ENCODE data around the gene RAC3. TPM values are rescaled to one million over a fixed set of nuclear protein-coding genes. Genes with fewer than 3 reads are reported as not detected.

The RAC3 gene
- total RNA-seq, 1 donor from 2014 or later, result 18.4 TPM

DNA sequence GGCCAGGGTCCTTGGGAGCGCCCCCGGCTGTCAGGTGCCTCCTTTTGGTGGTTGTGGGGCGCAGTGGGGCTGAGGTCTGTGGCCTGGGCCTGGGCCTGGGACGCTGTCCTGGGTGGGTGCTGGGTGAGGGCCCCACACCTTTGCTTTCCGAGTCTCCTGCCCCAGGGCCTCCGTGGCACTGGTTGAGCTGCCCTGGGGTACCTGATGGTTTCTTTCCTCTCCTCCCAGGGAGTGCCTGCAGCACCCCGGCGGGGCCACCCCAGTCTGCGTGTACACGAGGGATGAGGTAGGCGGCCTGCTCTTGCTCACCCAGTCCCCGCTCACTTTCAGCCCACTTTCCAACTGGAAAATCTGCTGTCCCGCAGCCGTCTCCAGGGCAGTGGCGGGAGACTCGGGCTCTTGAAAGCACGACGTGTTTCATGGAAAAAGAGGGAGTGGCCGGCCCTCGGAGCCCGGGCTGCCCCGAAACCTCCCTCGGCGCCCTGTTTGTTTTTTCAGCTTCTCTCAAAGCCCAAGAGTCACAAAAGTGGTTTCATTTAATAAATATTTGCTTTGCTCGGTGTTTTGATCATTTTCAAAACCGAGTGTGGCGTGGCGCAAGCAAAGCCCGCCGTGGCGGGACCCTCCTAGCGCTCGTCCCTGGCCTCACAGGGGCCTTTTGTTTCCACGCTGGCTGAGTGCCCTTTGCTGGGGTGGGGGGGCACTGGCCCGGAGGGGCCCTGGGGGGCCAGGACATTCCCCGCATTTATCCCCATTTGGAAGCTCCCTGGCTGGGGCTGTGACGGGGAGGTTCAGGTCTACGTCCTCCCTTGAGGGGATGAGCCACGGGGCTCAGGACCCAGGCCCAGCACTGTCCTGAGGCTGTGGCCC lies 36.6 kb upstream of the RAC3 start:
- intact Hi-C loops (cut with micrococcal nuclease), result no loop called here

DNA sequence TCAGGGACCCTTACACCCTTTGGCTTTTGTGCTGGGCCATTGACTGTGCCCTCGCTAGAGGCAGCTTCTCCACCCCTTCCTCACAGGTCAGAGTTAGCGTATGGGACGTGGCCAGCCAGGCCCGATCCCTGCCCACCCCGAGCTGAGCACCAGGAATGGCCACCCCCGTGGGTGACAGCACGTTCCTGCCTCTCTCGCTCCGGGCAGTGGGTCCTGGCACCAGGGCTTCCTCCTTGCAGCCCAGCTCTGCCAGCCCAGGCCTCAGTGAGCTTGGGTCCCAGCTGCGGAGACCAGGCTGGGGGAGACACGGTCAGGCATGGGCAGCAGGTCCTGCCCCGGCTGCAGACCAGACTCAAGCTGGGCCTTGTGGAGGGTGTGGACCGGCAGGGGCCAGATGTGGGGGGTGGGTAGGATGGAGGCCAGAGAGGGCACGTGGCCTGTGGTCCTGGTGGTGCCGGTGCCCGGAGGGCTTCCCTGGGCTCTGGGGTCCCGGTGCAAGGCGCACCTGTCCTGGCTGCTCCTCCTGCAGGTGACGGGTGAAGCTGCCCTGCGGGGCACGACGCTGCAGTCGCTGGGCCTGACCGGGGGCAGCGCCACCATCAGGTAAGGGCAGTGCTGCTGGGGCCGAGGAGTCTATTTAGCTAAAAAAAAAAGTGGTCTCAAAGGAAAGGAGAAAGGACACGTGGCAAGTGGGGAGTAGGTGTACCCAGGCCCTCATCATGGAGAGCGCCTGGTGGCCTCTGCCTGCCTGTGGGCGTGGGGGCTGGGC lies 35.8 kb upstream of the RAC3 start:
- intact Hi-C loops (cut with micrococcal nuclease), result no loop called here
- no peaks in the 10 kb centered on the region for H3K36me3 Mint-ChIP-seq (ENCODE audit: low read depth)
- H3K9me3 Mint-ChIP-seq, result no peaks in the 10 kb centered on the region
- H3K27me3 Mint-ChIP-seq (ENCODE audit: low read depth), result no peaks in the 10 kb centered on the region
- DNase-seq (ENCODE audit: low spot score), result no peak
- no peaks in the 10 kb centered on the region for H3K4me1 Mint-ChIP-seq (ENCODE audit: low read depth)
- H3K4me3 Mint-ChIP-seq (ENCODE audit: low read depth), result no peak overlapping the region
- no peak overlapping the region for H3K27ac Mint-ChIP-seq

More for the DNA sequence above, 36.6 kb upstream of the RAC3 start:
- Mint-ChIP-seq H3K9me3 (no peaks in the 10 kb centered on the region), H3K27me3 (ENCODE audit: low read depth) (no peaks in the 10 kb centered on the region), H3K36me3 (ENCODE audit: low read depth) (no peaks in the 10 kb centered on the region), H3K4me1 (ENCODE audit: low read depth) (no peaks in the 10 kb centered on the region), H3K4me3 (ENCODE audit: low read depth) (no peak overlapping the region), H3K27ac (no peak overlapping the region)
- no peak for DNase-seq (ENCODE audit: low spot score)

DNA sequence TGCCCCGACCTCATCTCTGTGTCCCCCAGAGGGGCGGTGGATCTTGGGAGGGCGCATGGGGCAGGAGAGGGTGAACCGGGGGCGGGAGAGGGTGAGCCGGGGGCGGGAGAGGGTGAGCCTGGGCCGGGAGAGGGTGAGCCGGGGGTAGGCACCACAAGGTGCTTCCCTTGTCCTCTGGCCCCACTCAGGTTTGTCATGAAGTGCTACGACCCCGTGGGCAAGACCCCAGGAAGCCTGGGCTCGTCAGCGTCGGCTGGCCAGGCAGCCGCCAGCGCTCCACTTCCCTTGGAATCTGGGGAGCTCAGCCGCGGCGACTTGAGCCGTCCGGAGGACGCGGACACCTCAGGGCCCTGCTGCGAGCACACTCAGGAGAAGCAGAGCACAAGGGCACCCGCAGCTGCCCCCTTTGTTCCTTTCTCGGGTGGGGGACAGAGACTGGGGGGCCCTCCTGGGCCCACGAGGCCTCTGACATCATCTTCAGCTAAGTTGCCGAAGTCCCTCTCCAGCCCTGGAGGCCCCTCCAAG lies 35.2 kb upstream of the RAC3 start:
- Mint-ChIP-seq H3K4me1 (ENCODE audit: low read depth) (no peaks in the 10 kb centered on the region), H3K27ac (no peak overlapping the region), H3K4me3 (ENCODE audit: low read depth) (no peak overlapping the region), H3K9me3 (no peaks in the 10 kb centered on the region), H3K36me3 (ENCODE audit: low read depth) (no peaks in the 10 kb centered on the region), H3K27me3 (ENCODE audit: low read depth) (no peaks in the 10 kb centered on the region)
- intact Hi-C loops (cut with micrococcal nuclease), result no loop called here
- DNase-seq (ENCODE audit: low spot score), result no peak

DNA sequence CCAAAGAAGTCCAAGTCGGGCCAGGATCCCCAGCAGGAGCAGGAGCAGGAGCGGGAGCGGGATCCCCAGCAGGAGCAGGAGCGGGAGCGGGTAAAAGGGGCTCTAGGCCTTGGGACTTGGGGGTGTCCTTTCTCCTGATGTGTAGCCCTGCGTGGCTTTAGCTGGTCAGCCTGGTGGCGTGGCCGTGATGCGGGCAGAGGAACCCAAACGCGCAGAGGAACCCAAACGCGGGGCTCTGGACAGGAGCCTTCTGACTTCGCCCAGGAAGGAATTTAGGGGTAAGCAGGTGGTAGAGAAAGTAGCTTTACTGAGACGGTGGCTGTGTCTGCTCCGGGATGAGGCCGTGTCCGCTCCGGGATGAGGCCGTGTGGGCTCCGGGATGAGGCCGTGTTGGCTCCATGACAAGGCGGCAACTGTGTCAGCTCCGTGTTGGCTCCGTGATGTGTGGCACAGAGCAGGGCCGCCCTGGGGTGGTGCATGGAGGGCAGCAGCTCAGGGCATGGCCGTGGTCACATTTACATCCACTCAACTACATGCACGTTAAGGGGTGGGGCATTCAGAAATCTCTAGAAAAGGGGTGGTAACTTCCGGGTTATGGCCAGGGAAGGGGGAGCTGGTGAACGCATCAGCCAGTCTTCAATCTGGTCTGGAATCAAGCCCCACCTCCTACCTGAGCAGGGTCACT lies 34.6 kb upstream of the RAC3 start:
- Mint-ChIP-seq H3K27ac (no peak overlapping the region), H3K9me3 (no peaks in the 10 kb centered on the region), H3K4me3 (ENCODE audit: low read depth) (no peak overlapping the region), H3K4me1 (ENCODE audit: low read depth) (no peaks in the 10 kb centered on the region), H3K36me3 (ENCODE audit: low read depth) (no peaks in the 10 kb centered on the region), H3K27me3 (ENCODE audit: low read depth) (no peaks in the 10 kb centered on the region)
- no peak for DNase-seq (ENCODE audit: low spot score)
- intact Hi-C loops (cut with micrococcal nuclease), result no loop called here

DNA sequence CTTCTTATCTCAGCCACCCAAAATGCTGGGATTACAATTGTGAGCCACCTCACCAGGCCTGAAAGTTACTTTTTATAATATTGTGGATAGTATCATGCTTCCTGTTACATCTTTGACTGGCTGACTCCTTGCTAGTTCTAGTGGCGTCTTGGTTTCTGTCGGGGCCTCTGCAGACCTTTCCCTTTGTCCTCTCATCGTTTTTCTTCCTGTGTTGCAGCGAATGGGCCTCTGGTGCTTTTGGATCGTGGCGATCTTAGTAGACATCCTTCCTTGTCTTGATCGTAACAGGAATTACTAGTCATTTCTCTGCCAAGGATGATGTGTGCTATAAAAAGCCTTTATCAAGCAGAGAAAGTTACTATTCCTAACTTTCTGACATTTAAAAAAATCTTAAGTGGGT lies 33.3 kb upstream of the RAC3 start:
- no peaks in the 10 kb centered on the region for H3K9me3 Mint-ChIP-seq
- H3K4me1 Mint-ChIP-seq (ENCODE audit: low read depth), result no peaks in the 10 kb centered on the region
- no peaks in the 10 kb centered on the region for H3K36me3 Mint-ChIP-seq (ENCODE audit: low read depth)
- H3K27me3 Mint-ChIP-seq (ENCODE audit: low read depth), result no peaks in the 10 kb centered on the region
- intact Hi-C loops (cut with micrococcal nuclease), result no loop called here
- no peak for DNase-seq (ENCODE audit: low spot score)
- no peak overlapping the region for H3K4me3 Mint-ChIP-seq (ENCODE audit: low read depth)
- H3K27ac Mint-ChIP-seq, result no peak overlapping the region

DNA sequence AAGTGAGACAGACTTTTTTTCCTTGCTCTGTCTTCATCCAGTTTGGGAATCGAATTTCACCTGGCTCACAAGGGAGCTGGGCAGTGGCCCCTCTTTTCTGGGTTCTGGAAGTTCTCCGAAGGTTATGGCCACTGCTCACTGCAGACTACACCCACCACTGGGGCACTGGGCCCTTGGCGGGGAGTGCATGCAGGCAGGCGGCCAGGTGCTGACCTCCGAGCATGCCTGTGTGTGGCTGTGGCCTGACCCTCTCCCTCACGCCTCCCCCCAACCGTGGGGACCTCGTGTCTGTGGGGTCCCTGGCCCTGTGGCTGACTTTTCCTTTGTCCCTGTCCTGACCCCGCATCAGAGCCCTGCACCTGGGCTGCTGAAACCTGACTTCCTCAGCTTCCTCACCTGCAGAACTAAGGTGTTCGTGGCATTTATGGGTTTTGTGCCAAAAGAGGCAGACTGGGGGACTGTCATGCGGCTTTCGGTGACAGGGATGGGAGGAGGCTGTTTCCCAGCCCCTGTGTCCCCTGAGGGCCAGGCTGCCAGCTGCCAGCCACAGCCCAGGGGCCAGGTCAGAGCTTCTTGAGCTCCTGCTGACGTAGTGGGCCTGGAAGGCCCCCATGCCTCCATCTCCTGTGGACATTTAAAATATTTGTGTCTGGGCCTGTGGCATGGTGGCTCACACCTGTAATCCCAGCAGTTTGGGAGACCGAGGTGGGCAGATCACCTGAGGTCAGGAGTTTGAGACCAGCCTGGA lies 32.6 kb upstream of the RAC3 start:
- H3K4me3 Mint-ChIP-seq (ENCODE audit: low read depth), result no peak overlapping the region
- no peak overlapping the region for H3K27ac Mint-ChIP-seq
- no peaks in the 10 kb centered on the region for H3K36me3 Mint-ChIP-seq (ENCODE audit: low read depth)
- intact Hi-C loops (cut with micrococcal nuclease), result no loop called here
- no peaks in the 10 kb centered on the region for H3K27me3 Mint-ChIP-seq (ENCODE audit: low read depth)
- no peaks in the 10 kb centered on the region for H3K4me1 Mint-ChIP-seq (ENCODE audit: low read depth)
- H3K9me3 Mint-ChIP-seq, result no peaks in the 10 kb centered on the region
- DNase-seq (ENCODE audit: low spot score), result no peak

DNA sequence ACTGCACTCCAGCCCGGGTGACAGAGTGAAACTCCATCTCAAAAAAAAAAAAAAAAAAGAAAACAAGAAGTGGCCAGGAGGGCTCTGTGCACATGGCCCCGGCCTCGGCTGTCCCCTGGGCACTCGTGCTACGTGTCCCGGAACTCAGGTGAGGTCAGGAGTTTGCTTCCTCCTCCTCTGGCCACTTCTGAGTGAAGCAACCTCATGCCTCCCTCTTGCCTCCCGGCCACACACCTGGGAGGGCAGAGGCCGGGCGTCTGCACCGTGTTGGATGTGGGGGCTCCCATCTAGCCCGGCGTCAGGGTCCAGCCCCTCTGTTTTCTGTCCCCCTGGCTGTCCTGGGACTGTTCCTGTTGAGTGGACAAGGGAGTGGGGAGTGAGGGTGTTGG lies 31.9 kb upstream of the RAC3 start:
- Mint-ChIP-seq H3K4me1 (ENCODE audit: low read depth) (no peaks in the 10 kb centered on the region), H3K27me3 (ENCODE audit: low read depth) (no peaks in the 10 kb centered on the region), H3K9me3 (no peaks in the 10 kb centered on the region), H3K4me3 (ENCODE audit: low read depth) (no peak overlapping the region), H3K36me3 (ENCODE audit: low read depth) (no peaks in the 10 kb centered on the region), H3K27ac (no peak overlapping the region)
- intact Hi-C loops (cut with micrococcal nuclease), result no loop called here
- DNase-seq (ENCODE audit: low spot score), result no peak

DNA sequence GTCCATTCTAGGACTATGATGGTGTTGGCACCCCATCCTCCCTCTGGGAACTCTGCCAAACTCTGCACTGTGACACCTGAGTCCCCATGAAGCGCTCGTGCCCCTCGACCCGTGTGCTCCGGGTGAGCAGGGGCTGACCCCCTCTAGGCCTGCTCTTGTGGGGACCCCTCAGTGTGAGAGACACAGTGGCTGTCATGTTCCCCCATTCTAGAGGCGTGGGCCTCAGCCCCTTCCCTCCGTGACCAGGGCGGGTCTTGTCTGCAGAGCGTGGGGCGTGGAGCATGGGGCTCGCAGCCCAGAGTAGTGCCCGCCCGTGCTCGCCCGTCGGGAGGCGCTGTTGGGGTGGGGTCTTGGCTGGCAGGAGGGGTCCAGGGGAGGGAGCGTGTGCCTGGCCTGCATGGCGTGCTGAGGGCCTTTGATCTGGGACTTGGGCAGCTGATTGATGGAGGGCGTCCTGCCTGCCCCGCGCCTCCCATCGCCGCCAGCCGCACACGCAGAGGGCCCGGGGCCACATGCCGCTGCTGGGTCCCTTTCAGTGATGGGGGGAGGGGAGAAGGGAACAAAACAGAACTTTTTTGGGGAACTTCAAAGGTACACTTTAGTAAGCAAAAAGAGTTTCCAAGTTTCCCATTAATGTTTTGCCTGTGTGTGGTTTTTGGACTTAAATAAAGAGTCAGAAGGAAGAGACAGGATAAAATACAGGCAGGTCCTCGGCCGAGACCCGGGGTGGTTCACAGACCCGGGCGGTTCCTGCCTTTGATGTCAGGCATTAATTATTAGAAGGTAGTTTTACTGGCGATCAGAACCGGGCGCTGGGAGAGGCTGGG lies 31.3 kb upstream of the RAC3 start:
- Mint-ChIP-seq H3K9me3 (no peaks in the 10 kb centered on the region), H3K4me3 (ENCODE audit: low read depth) (no peak overlapping the region), H3K27me3 (ENCODE audit: low read depth) (no peaks in the 10 kb centered on the region), H3K4me1 (ENCODE audit: low read depth) (no peaks in the 10 kb centered on the region), H3K36me3 (ENCODE audit: low read depth) (no peaks in the 10 kb centered on the region), H3K27ac (no peak overlapping the region)
- intact Hi-C loops (cut with micrococcal nuclease), result no loop called here
- no peak for DNase-seq (ENCODE audit: low spot score)

DNA sequence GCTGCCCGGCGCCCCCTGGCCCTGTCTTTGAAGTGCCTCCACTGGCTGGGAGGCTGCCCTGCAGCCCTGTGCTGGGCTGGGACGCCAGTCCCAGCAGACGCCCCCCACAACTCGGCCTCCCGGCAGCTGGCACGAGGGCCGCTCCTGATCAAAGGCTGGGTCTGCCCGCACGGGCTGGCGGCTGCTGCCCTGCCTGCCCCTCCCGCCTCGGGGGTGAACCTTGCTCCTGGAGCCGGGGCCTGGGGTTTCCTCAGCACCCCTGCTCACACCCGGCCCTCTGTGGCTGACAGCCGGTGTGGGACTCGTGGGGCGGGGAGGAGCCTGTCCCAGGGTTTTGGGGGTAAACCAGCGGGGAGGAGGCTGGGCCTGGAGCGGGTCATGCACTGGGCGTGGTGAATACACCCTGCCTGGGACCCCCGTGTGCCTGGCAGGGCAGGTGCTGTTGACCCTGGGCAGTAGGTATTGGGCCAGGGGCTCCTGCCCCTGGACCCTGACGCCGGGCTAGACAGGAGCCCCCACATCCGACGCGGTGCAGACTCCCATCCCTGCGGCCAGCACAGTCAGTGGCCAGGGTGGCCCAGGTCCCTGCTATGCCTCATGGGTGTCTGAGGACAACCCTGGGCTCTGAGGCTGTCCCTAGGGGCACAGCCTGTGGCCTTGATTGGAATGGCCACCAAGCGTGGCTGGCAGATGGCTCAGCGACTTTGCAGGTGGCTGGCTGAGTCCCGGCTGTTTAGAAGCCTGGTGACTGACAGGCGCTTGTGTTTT lies 30.5 kb upstream of the RAC3 start:
- intact Hi-C loops (cut with micrococcal nuclease), result no loop called here
- no peaks in the 10 kb centered on the region for H3K4me1 Mint-ChIP-seq (ENCODE audit: low read depth)
- no peaks in the 10 kb centered on the region for H3K9me3 Mint-ChIP-seq
- no peaks in the 10 kb centered on the region for H3K27me3 Mint-ChIP-seq (ENCODE audit: low read depth)
- H3K27ac Mint-ChIP-seq, result no peak overlapping the region
- DNase-seq (ENCODE audit: low spot score), result no peak
- H3K4me3 Mint-ChIP-seq (ENCODE audit: low read depth), result no peak overlapping the region
- H3K36me3 Mint-ChIP-seq (ENCODE audit: low read depth), result no peaks in the 10 kb centered on the region

DNA sequence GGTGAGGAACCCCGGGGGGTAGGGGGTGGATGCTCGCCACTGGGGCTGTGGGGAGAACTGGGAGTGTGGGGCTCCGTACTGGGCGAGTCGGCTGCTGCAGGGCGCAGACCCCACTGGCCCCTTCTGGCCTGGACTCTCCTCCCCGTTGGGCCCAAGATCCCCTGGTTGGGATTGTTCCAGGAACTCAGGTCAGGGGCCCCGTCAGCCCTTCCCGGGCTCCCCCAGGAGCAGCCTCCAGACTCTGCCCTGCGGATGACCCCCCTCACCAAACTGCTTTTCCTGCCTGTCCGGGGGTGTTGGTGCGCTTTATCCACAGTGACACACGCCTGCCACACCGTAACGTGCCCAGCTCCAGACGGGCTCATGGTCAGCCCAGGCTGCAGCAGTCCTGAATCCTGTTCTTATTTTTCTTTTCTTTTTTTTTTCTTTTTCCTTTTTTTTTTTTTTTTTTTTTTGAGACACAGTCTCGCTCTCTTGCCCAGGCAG lies 29.9 kb upstream of the RAC3 start:
- H3K4me3 Mint-ChIP-seq (ENCODE audit: low read depth), result no peak overlapping the region
- no peak for DNase-seq (ENCODE audit: low spot score)
- H3K27me3 Mint-ChIP-seq (ENCODE audit: low read depth), result no peaks in the 10 kb centered on the region
- no peak overlapping the region for H3K27ac Mint-ChIP-seq
- intact Hi-C loops (cut with micrococcal nuclease), result no loop called here
- H3K9me3 Mint-ChIP-seq, result no peaks in the 10 kb centered on the region
- H3K36me3 Mint-ChIP-seq (ENCODE audit: low read depth), result no peaks in the 10 kb centered on the region
- H3K4me1 Mint-ChIP-seq (ENCODE audit: low read depth), result no peaks in the 10 kb centered on the region

Data from activated T-helper 2 cell treated with anti-CD3 and anti-CD28 coated beads, Interferon-gamma antibody, Interleukin-2, Interleukin-4, amounts not matched to agents 10 μg/mL and 5 μg/mL and 100 μg/mL, durations not matched to agents 14 hours and 24 hours and 36 hours (primary cell).